WTC11 (cell line): ENCODE data around the gene PLEKHM3. TPM values are rescaled to one million over a fixed set of nuclear protein-coding genes. Genes with fewer than 3 reads are reported as not detected.
A peak's percentile ranks its signal among the peaks of the same experiment; 100 is the strongest.

Experiments used
- ATAC-seq: fragments of 200-7000 bp; cut with Tn5 transposase; 2 replicates; pipeline ENCODE4 v1.10.0; 2021; ENCODE audit warnings: mild to moderate bottlenecking, moderate library complexity
- CTCF ChIA-PET: fragments of 300-600 bp; sonication (Branson Sonifier 250); formaldehyde crosslinking; loops from one replicate; lab custom pipeline; 2021; ENCODE audit warnings: antibody characterized with exemption; lab: Charles Lee
- POLR2A ChIA-PET: fragments of 350-600 bp; sonication (Branson Sonifier 250); formaldehyde crosslinking; loops from one replicate; lab custom pipeline; 2021; ENCODE audit warnings: antibody characterized with exemption; lab: Charles Lee
- DNase-seq: peaks from one replicate; pipeline ENCODE4 v3.0.0; 2021; ENCODE audit warnings: low spot score
- H3K27ac Mint-ChIP-seq: 2 replicates; pipeline ENCODE4 v1.8.0; 2021; ENCODE audit warnings: mixed read lengths
- H3K27me3 Mint-ChIP-seq: 2 replicates; pipeline ENCODE4 v1.8.0; 2021; ENCODE audit warnings: low read depth, mild to moderate bottlenecking, moderate library complexity, mixed read lengths
- H3K36me3 Mint-ChIP-seq: 2 replicates; pipeline ENCODE4 v1.8.0; 2021; ENCODE audit warnings: mixed read lengths
- H3K4me1 Mint-ChIP-seq: 2 replicates; pipeline ENCODE4 v1.8.0; 2022; ENCODE audit warnings: mixed read lengths
- H3K4me3 Mint-ChIP-seq: 2 replicates; pipeline ENCODE4 v1.8.0; 2021; ENCODE audit warnings: mild to moderate bottlenecking, moderate library complexity, mixed read lengths
- H3K9me3 Mint-ChIP-seq: 2 replicates; pipeline ENCODE4 v1.8.0; 2021; ENCODE audit warnings: mixed read lengths
- ARID4B ChIP-seq: sonication (generic); formaldehyde crosslinking; IDR thresholded peaks from 2 replicates; pipeline ENCODE4 v1.8.0; 2023; ENCODE audit warnings: missing genetic modification reagents, mild to moderate bottlenecking, borderline replicate concordance
- CBFB ChIP-seq: sonication (generic); formaldehyde crosslinking; IDR thresholded peaks from 2 replicates; pipeline ENCODE4 v1.8.1; 2022; ENCODE audit warnings: mild to moderate bottlenecking, low read depth, missing genetic modification reagents
- FOXK1 ChIP-seq: sonication (generic); formaldehyde crosslinking; IDR thresholded peaks from 2 replicates; pipeline ENCODE4 v1.8.0; 2022; ENCODE audit warnings: mild to moderate bottlenecking, moderate library complexity, missing genetic modification reagents
- FOXP1 ChIP-seq: sonication (generic); formaldehyde crosslinking; IDR thresholded peaks from 2 replicates; pipeline ENCODE4 v1.8.0; 2022; ENCODE audit warnings: missing genetic modification reagents, mild to moderate bottlenecking, moderate library complexity, borderline replicate concordance
- GTF2I ChIP-seq: fragments of 250-450 bp; sonication (Bioruptor Pico); conservative IDR thresholded peaks from 2 replicates; pipeline ENCODE4 v1.4.0; 2021; ENCODE audit warnings: mild to moderate bottlenecking
- HMGA2 ChIP-seq: fragments of 250-450 bp; sonication (Bioruptor Pico); IDR thresholded peaks from 2 replicates; pipeline ENCODE4 v1.4.0; 2021; ENCODE audit warnings: mild to moderate bottlenecking, moderate library complexity
- NFATC4 ChIP-seq: fragments of 250-450 bp; sonication (Bioruptor Pico); IDR thresholded peaks from 2 replicates; pipeline ENCODE4 v1.9.0; 2021; ENCODE audit warnings: mild to moderate bottlenecking
- NFE2L1 ChIP-seq: sonication (generic); formaldehyde crosslinking; IDR thresholded peaks from 2 replicates; pipeline ENCODE4 v1.8.1; 2023; ENCODE audit warnings: missing genetic modification reagents
- NFYB ChIP-seq: sonication (generic); formaldehyde crosslinking; conservative IDR thresholded peaks from 2 replicates; pipeline ENCODE4 v1.8.0; 2022; ENCODE audit warnings: low read depth, missing genetic modification reagents
- NR1H2 ChIP-seq: sonication (generic); formaldehyde crosslinking; IDR thresholded peaks from 2 replicates; pipeline ENCODE4 v1.9.0; 2021; ENCODE audit warnings: mild to moderate bottlenecking, moderate library complexity, missing genetic modification reagents
- NR2C2 ChIP-seq: sonication (generic); formaldehyde crosslinking; IDR thresholded peaks from 2 replicates; pipeline ENCODE4 v1.8.0; 2022; ENCODE audit warnings: mild to moderate bottlenecking, missing genetic modification reagents
- OVOL2 ChIP-seq: fragments of 250-450 bp; sonication (Bioruptor Pico); IDR thresholded peaks from 2 replicates; pipeline ENCODE4 v1.9.0; 2021; ENCODE audit warnings: mild to moderate bottlenecking, borderline replicate concordance
- RELA ChIP-seq: sonication (generic); formaldehyde crosslinking; IDR thresholded peaks from 2 replicates; pipeline ENCODE4 v1.8.1; 2022; ENCODE audit warnings: missing genetic modification reagents, mild to moderate bottlenecking, borderline replicate concordance
- SMAD3 ChIP-seq: sonication (generic); formaldehyde crosslinking; IDR thresholded peaks from 2 replicates; pipeline ENCODE4 v1.8.0; 2022; ENCODE audit warnings: missing genetic modification reagents, mild to moderate bottlenecking, borderline replicate concordance
- SMAD4 ChIP-seq: sonication (generic); formaldehyde crosslinking; IDR thresholded peaks from 2 replicates; pipeline ENCODE4 v1.8.0; 2022; ENCODE audit warnings: mild to moderate bottlenecking, missing genetic modification reagents
- SOX15 ChIP-seq: fragments of 250-450 bp; sonication (Bioruptor Pico); IDR thresholded peaks from 2 replicates; pipeline ENCODE4 v1.9.0; 2021; ENCODE audit warnings: mild to moderate bottlenecking
- TEAD1 ChIP-seq: sonication (generic); formaldehyde crosslinking; IDR thresholded peaks from 2 replicates; pipeline ENCODE4 v1.8.0; 2022; ENCODE audit warnings: mild to moderate bottlenecking, missing genetic modification reagents
- ZNF121 ChIP-seq: sonication (generic); formaldehyde crosslinking; IDR thresholded peaks from 2 replicates; pipeline ENCODE4 v1.8.0; 2023; ENCODE audit warnings: missing genetic modification reagents
- ZNF317 ChIP-seq: sonication (generic); formaldehyde crosslinking; IDR thresholded peaks from 2 replicates; pipeline ENCODE4 v1.8.1; 2023; ENCODE audit warnings: low read depth, mild to moderate bottlenecking, moderate library complexity, missing genetic modification reagents, borderline replicate concordance
- total RNA-seq: library from RNA; stranded (reverse); gene quantifications from 3 replicates; pipeline ENCODE4 v1.2.3, GENCODE V29; 2021
- TF ChIP-seq, protein P1 (sequence below): sonication (generic); formaldehyde crosslinking; IDR thresholded peaks from 2 replicates; pipeline ENCODE4 v1.8.0; 2022; ENCODE audit warnings: mild to moderate bottlenecking, missing genetic modification reagents
- TF ChIP-seq, protein P2 (sequence below): sonication (generic); formaldehyde crosslinking; IDR thresholded peaks from 2 replicates; pipeline ENCODE4 v1.8.0; 2022; ENCODE audit warnings: missing genetic modification reagents
- TF ChIP-seq, protein P3 (sequence below): sonication (generic); formaldehyde crosslinking; IDR thresholded peaks from 2 replicates; pipeline ENCODE4 v1.8.1; 2023; ENCODE audit warnings: mild to moderate bottlenecking, moderate library complexity, missing genetic modification reagents

PLEKHM3 gene
- total RNA-seq, 1 experiment from 2014 or later = 5.8 TPM

DNA sequence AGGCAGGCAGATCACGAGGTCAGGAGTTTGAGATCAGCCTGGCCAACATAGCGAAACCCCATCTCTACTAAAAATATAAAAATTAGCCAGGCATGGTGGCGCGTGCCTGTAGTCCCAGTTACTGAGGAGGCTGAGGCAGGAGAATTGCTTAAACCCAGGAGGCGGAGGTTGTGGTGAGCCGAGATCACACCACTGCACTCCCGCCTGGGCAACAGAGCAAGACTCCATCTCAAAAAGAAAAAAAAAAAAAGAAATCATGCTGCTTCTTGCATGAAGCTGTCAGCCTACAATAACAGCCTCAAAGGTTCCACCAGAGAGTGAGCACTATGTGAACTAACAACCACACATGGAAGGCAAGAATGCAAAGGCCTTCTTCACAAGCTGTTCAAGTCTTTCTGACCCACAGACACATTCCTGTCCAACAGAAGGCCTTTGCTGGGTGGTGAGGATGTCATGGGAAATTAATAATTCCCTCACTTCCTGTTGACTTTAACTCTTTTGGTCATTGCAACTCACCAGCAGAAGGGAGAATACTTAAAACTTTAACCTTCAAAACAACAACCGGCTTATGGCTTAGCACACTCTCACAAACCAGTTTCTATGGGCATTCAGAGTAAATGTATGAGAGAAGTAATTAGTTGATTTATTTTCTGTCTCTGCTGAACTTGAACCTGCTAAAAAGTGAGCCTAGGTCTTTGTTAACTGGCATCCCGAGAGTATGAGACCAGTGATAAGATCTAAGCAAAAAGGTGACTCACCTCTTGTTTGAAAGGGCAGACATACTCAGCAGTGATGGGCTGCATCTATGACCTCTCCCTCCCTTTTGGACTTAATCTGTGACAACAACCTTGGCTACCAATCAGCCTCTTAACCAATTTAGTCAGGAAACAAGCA, 11.8 kb downstream of the PLEKHM3 start:
- Mint-ChIP-seq H3K27ac (peak overlapping the region; percentile 18; the same call in 1 of the 2 replicates), H3K36me3 (no peaks in the 10 kb centered on the region), H3K27me3 (no peaks in the 10 kb centered on the region; the same call in 1 of the 2 replicates), H3K4me1 (peaks cover 12% of the 10 kb centered on the region), H3K9me3 (no peaks in the 10 kb centered on the region), H3K4me3 (no peak overlapping the region)
- ChIA-PET POLR2A (no interaction called here), CTCF (interaction anchor here (0.6 kb wide), 1 partner anchor 27 kb away, joined by 3 read pairs; no protein-coding TSS in a partner anchor)
- no peak for DNase-seq
- TF ChIP-seq GTF2I (CRISPR knock-in tag) (no peak), TEAD1 (CRISPR knock-in tag) (no peak), ZNF121 (CRISPR knock-in tag) (0 out of 2 replicates have a peak, but pooled peaks have one; percentile 14), NR1H2 (CRISPR knock-in tag) (no peak)
- ATAC-seq = no peak

DNA sequence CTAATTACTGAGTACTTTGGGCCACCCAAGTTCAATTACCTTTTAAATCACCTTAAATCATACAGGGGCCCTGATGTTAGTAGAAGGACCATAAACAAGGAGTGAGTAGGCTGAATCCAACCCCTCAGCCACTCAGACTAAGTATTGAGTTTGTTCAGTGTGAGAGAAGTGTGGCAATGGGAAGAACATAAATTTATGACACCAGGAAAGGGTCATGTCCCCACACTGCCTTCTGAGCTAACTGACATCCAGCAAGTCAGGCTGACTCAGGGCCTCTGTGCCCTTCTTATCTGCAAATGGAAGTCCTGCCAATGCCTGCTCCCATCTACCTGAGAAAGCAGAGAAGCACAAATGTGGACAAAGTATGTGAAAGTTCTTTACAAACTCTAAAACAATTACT, 12.9 kb downstream of the PLEKHM3 start:
- H3K4me1 Mint-ChIP-seq = peaks cover 5% of the 10 kb centered on the region
- no peaks in the 10 kb centered on the region for H3K9me3 Mint-ChIP-seq
- CTCF ChIA-PET = interaction anchor here (0.6 to 1.5 kb wide), 2 partner anchors 28 to 261 kb away, joined by 4 to 5 read pairs; no protein-coding TSS in a partner anchor
- H3K27me3 Mint-ChIP-seq = no peaks in the 10 kb centered on the region
- no peak for TF ChIP-seq NFE2L1 (CRISPR knock-in tag)
- no peak for TF ChIP-seq NFYB (CRISPR knock-in tag)
- TF ChIP-seq, protein P1, sequence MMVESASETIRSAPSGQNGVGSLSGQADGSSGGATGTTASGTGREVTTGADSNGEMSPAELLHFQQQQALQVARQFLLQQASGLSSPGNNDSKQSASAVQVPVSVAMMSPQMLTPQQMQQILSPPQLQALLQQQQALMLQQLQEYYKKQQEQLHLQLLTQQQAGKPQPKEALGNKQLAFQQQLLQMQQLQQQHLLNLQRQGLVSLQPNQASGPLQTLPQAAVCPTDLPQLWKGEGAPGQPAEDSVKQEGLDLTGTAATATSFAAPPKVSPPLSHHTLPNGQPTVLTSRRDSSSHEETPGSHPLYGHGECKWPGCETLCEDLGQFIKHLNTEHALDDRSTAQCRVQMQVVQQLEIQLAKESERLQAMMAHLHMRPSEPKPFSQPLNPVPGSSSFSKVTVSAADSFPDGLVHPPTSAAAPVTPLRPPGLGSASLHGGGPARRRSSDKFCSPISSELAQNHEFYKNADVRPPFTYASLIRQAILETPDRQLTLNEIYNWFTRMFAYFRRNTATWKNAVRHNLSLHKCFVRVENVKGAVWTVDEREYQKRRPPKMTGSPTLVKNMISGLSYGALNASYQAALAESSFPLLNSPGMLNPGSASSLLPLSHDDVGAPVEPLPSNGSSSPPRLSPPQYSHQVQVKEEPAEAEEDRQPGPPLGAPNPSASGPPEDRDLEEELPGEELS = no peak
- TF ChIP-seq OVOL2 (CRISPR knock-in tag) = no peak
- TF ChIP-seq, protein P2, sequence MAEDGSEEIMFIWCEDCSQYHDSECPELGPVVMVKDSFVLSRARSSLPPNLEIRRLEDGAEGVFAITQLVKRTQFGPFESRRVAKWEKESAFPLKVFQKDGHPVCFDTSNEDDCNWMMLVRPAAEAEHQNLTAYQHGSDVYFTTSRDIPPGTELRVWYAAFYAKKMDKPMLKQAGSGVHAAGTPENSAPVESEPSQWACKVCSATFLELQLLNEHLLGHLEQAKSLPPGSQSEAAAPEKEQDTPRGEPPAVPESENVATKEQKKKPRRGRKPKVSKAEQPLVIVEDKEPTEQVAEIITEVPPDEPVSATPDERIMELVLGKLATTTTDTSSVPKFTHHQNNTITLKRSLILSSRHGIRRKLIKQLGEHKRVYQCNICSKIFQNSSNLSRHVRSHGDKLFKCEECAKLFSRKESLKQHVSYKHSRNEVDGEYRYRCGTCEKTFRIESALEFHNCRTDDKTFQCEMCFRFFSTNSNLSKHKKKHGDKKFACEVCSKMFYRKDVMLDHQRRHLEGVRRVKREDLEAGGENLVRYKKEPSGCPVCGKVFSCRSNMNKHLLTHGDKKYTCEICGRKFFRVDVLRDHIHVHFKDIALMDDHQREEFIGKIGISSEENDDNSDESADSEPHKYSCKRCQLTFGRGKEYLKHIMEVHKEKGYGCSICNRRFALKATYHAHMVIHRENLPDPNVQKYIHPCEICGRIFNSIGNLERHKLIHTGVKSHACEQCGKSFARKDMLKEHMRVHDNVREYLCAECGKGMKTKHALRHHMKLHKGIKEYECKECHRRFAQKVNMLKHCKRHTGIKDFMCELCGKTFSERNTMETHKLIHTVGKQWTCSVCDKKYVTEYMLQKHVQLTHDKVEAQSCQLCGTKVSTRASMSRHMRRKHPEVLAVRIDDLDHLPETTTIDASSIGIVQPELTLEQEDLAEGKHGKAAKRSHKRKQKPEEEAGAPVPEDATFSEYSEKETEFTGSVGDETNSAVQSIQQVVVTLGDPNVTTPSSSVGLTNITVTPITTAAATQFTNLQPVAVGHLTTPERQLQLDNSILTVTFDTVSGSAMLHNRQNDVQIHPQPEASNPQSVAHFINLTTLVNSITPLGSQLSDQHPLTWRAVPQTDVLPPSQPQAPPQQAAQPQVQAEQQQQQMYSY = no peak
- TF ChIP-seq HMGA2 (CRISPR knock-in tag) = no peak
- no peak for TF ChIP-seq FOXP1 (CRISPR knock-in tag)
- TF ChIP-seq SMAD4 = no peak
- no peak for TF ChIP-seq RELA
- TF ChIP-seq ARID4B = no peak
- no peak for TF ChIP-seq SMAD3
- TF ChIP-seq ZNF317 (CRISPR knock-in tag) = no peak
- TF ChIP-seq NR2C2 = no peak
- TF ChIP-seq NFATC4 (CRISPR knock-in tag) = no peak
- TF ChIP-seq FOXK1 = no peak
- no peak for TF ChIP-seq CBFB (CRISPR knock-in tag)
- TF ChIP-seq SOX15 = no peak
- TF ChIP-seq, protein P3, sequence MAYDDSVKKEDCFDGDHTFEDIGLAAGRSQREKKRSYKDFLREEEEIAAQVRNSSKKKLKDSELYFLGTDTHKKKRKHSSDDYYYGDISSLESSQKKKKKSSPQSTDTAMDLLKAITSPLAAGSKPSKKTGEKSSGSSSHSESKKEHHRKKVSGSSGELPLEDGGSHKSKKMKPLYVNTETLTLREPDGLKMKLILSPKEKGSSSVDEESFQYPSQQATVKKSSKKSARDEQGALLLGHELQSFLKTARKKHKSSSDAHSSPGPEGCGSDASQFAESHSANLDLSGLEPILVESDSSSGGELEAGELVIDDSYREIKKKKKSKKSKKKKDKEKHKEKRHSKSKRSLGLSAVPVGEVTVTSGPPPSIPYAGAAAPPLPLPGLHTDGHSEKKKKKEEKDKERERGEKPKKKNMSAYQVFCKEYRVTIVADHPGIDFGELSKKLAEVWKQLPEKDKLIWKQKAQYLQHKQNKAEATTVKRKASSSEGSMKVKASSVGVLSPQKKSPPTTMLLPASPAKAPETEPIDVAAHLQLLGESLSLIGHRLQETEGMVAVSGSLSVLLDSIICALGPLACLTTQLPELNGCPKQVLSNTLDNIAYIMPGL (CRISPR knock-in tag) = no peak
- no peak for DNase-seq
- POLR2A ChIA-PET = no interaction called here
- no peaks in the 10 kb centered on the region for H3K36me3 Mint-ChIP-seq
- no peak overlapping the region for H3K4me3 Mint-ChIP-seq
- H3K27ac Mint-ChIP-seq = no peak overlapping the region
- no peak for ATAC-seq
